ENCODE data around the gene KRT27. TPM values are rescaled to one million over a fixed set of nuclear protein-coding genes. Genes with fewer than 3 reads are reported as not detected.

Gene KRT27
- total RNA-seq, 2 donors from 2014 or later = not detected

- no peak for ATAC-seq (replicated peaks)
- H3K27me3 Mint-ChIP-seq = peaks cover 27% of the 10 kb centered on the region
- no peaks in the 10 kb centered on the region for H3K9me3 Mint-ChIP-seq
- no peaks in the 10 kb centered on the region for H3K36me3 Mint-ChIP-seq (ENCODE audit: low read depth)
- no peaks in the 10 kb centered on the region for H3K4me1 Mint-ChIP-seq
- H3K4me3 Mint-ChIP-seq = no peak overlapping the region
- H3K27ac Mint-ChIP-seq = no peak overlapping the region
These were observed 12.1 kb upstream of the KRT27 start for GRCh38 chr17:40794466-40794865.

DNA sequence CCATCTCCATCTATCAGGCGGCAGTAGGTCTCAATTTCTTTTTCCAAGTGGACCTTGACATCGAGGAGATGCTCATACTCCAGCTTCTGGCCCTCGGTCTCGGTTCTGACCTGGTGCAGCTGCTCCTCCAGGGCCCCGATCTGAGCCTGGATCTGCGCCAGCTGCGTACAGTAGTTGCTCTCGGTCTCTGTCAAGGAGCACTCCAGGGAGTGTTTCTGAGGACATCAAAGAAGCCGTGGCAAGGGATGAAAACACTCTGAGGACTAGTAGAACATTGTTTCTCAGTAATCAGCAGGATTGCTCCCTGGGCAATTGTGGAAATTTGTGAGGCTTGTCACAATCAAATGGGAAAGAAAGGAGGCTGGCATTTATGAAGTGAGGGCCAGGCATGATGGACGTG, 11.5 kb upstream of the KRT27 start:
- Mint-ChIP-seq H3K9me3 (no peaks in the 10 kb centered on the region), H3K27ac (no peak overlapping the region), H3K4me3 (no peak overlapping the region), H3K27me3 (peaks cover 22% of the 10 kb centered on the region), H3K4me1 (no peaks in the 10 kb centered on the region), H3K36me3 (ENCODE audit: low read depth) (no peaks in the 10 kb centered on the region)
- ATAC-seq (replicated peaks) = no peak

DNA sequence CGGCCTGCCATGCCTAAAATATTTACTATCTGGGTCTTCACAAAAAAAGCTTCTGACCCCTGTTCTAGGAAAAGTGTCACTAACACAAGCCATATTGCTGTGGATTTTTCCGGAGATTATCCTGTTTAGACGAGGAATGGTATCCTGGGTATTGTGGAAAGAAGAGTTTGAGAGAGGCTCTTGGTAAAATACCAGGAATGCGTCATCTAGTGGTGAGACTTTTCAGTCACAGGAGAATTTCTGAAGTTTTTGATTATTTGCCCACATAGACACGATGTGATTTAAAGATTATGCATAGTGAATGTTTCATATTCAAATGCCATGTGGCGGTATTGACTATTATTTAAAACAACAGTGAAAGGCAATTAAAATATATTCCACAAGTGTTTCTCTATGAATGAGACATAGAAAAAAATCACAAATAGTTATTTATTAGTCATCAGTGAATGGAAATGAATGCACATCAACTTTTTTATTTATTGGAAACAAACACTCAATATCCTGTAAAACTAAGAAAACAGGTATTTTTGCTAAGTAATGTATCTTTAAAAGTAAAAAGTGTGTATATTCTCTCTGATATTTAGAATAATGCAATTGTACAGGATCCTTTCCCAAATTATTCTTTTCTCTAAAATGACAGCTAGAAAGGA, 9.6 kb upstream of the KRT27 start:
- no peaks in the 10 kb centered on the region for H3K4me1 Mint-ChIP-seq
- H3K27me3 Mint-ChIP-seq = peaks cover 26% of the 10 kb centered on the region

DNA sequence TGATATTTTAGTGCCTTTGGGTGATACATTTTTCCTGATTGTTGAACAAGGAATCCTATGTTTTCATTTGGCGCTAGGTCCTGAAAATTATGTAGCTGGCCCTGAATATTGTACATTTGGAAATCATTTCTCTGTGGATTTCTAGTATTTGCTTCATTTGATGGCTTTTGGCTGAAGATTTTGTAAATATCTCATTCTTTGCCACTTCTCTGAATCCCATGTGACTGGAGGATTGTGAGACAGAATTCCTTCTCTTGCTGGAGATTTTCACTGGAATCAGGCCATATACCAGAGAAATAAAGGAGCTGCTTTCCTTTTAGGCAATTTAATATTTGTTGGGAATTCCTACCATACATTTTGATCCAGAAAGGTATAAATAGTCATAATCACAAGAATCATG, 8.8 kb upstream of the KRT27 start:
- no peak for ATAC-seq (replicated peaks)
- H3K4me3 Mint-ChIP-seq = no peak overlapping the region
- H3K27me3 Mint-ChIP-seq = peaks cover 20% of the 10 kb centered on the region
- no peaks in the 10 kb centered on the region for H3K9me3 Mint-ChIP-seq
- no peak overlapping the region for H3K27ac Mint-ChIP-seq
- H3K4me1 Mint-ChIP-seq = no peaks in the 10 kb centered on the region
- no peaks in the 10 kb centered on the region for H3K36me3 Mint-ChIP-seq (ENCODE audit: low read depth)

More for the DNA sequence above, 9.6 kb upstream of the KRT27 start:
- H3K4me3 Mint-ChIP-seq = no peak overlapping the region
- no peak overlapping the region for H3K27ac Mint-ChIP-seq
- no peak for ATAC-seq (replicated peaks)
- no peaks in the 10 kb centered on the region for H3K36me3 Mint-ChIP-seq (ENCODE audit: low read depth)
- H3K9me3 Mint-ChIP-seq = no peaks in the 10 kb centered on the region

DNA sequence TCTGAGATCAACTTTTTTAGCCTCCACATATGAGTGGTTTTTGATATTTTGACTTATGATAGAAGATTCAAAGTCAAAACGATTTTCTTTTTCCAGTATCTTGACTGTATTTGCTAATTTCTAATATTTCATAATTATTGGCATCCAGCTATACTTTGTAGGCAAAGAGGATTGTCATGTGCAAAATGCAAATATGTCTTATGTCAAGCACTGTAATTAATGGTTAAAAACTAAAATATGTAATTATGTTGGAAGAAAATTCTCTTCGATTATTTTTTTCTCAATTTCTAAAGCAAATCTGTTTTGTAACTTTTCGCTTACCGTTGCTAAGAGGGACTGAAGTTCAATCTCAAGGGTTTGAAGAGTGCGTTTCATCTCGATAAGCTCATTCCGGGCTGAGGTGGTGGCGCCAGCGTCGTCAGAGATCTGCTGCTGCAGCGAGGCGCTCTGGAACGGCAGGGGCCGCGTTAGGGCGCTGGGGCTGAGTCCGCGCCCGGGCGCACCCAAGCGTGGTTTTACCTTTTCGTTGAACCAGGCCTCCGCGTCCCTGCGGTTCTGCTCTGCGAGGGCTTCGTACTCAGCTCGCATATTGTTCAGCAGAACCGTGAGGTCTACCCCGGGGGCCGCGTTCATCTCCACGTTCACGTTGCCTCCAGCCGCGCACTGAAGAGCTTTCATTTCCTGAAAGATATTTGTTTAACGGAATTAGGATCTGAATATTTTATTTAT, 3.0 kb downstream of the KRT27 start:
- H3K4me1 Mint-ChIP-seq = peaks cover 3% of the 10 kb centered on the region
- H3K27ac Mint-ChIP-seq = no peak overlapping the region
- no peak for ATAC-seq (replicated peaks)
- H3K36me3 Mint-ChIP-seq (ENCODE audit: low read depth) = no peaks in the 10 kb centered on the region
- H3K27me3 Mint-ChIP-seq = peaks cover 59% of the 10 kb centered on the region
- peak overlapping the region; percentile 42 for H3K4me3 Mint-ChIP-seq
- H3K9me3 Mint-ChIP-seq = no peaks in the 10 kb centered on the region

DNA sequence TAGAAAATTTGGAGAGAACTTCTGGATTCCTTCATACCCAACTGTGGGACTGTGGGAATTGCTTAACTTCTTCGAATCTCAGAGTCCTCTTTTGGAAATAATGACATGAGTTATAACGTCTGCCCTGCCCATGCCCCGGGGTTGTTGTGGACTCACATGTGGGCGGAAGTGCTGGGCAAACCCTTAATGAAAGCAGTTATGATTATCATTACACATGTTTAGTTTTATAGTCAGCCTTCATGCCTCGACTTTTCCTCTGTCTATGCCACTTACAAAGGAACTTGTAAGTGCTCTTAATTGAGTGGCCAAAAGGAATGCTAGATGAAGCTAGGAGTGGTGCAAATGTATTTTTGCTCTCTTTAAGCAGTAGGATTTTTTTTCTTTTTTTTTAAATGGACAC, 3.9 kb downstream of the KRT27 start:
- no peak for ATAC-seq (replicated peaks)
- no peaks in the 10 kb centered on the region for H3K9me3 Mint-ChIP-seq
- H3K27ac Mint-ChIP-seq = no peak overlapping the region
- H3K27me3 Mint-ChIP-seq = peaks cover 63% of the 10 kb centered on the region
- H3K4me3 Mint-ChIP-seq = no peak overlapping the region
- no peaks in the 10 kb centered on the region for H3K36me3 Mint-ChIP-seq (ENCODE audit: low read depth)
- H3K4me1 Mint-ChIP-seq = peaks cover 3% of the 10 kb centered on the region

DNA sequence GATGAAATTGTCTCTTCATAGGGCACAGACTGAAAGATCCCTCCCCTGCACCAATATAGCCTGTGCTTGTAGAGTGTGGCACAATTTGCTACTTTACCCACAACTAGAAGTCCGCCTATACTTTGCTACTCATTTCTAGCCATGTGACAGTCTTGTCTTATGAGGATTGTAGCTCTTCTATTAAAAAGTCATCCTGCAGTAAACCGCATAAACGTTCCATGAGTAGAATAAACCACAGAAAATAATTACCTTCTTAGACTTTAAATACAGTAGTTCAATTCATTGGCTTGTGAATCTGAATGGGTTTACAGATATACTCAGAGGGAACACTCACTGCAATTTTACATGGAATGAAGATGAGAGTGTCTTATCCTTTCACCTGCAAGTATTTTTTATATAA, 4.4 kb downstream of the KRT27 start:
- H3K36me3 Mint-ChIP-seq (ENCODE audit: low read depth) = no peaks in the 10 kb centered on the region

DNA sequence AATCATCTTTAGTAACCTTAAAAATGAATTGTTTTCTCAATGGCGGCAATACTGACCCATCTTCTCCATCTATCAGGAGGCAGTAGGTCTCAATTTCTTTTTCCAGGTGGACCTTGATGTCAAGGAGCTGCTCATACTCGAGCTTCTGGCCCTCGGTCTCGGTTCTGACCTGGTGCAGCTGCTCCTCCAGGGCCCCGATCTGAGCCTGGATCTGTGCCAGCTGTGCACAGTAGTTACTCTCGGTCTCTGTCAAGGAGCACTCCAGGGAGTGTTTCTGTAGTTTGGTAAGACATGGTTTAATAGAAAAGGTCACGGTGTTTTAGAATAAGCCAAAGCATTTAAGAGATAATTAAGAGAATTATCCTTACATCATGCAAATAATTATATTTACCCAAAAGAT, 4.9 kb downstream of the KRT27 start:
- peaks cover 64% of the 10 kb centered on the region for H3K27me3 Mint-ChIP-seq
- ATAC-seq (replicated peaks) = no peak
- no peaks in the 10 kb centered on the region for H3K9me3 Mint-ChIP-seq
- no peak overlapping the region for H3K4me3 Mint-ChIP-seq
- H3K27ac Mint-ChIP-seq = no peak overlapping the region
- no peaks in the 10 kb centered on the region for H3K36me3 Mint-ChIP-seq (ENCODE audit: low read depth)
- peaks cover 3% of the 10 kb centered on the region for H3K4me1 Mint-ChIP-seq

More for the DNA sequence above, 4.4 kb downstream of the KRT27 start:
- H3K9me3 Mint-ChIP-seq = no peaks in the 10 kb centered on the region
- H3K27me3 Mint-ChIP-seq = peaks cover 59% of the 10 kb centered on the region
- no peak for ATAC-seq (replicated peaks)
- H3K4me1 Mint-ChIP-seq = peaks cover 3% of the 10 kb centered on the region
- no peak overlapping the region for H3K27ac Mint-ChIP-seq
- H3K4me3 Mint-ChIP-seq = no peak overlapping the region

- Mint-ChIP-seq H3K27ac (no peak overlapping the region), H3K36me3 (ENCODE audit: low read depth) (no peaks in the 10 kb centered on the region), H3K27me3 (peaks cover 68% of the 10 kb centered on the region), H3K4me1 (peaks cover 3% of the 10 kb centered on the region), H3K9me3 (no peaks in the 10 kb centered on the region), H3K4me3 (no peak overlapping the region)
- no peak for ATAC-seq (replicated peaks)
These were observed 6.4 kb downstream of the KRT27 start for GRCh38 chr17:40775945-40776344.

DNA sequence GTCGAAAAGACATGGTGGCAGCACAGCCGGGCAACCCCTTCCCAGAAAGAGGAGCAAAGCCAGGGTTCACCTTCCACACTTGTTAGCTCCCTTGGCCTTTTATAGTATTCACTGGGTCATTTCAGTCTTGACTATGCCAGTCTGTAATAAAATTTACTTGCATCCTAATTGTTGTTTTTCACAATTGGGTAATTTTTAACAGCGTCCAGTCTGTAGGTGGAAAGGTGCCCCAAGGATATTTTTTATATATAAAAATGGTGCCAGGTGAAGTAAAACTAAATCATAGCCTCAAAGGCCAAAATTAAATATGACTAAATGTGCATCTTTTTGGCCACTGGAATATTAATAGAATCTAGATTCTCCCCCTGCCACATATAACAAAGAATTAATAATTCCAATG, 10.2 kb downstream of the KRT27 start, which contains the start of gene KRT26:
Gene KRT26 (minus strand): TSS at position 101 of the 400 bp plus-strand sequence. CDS start 88 bp downstream, at position 13.
- Mint-ChIP-seq H3K4me3 (no peak within 1 kb of the TSS), H3K27me3 (peaks cover 42% of the 10 kb centered on the region), H3K36me3 (ENCODE audit: low read depth) (no peaks in the 10 kb centered on the region), H3K4me1 (no peaks in the 10 kb centered on the region), H3K27ac (no peak within 1 kb of the TSS), H3K9me3 (no peaks in the 10 kb centered on the region)
- ATAC-seq (replicated peaks) = no peak

DNA sequence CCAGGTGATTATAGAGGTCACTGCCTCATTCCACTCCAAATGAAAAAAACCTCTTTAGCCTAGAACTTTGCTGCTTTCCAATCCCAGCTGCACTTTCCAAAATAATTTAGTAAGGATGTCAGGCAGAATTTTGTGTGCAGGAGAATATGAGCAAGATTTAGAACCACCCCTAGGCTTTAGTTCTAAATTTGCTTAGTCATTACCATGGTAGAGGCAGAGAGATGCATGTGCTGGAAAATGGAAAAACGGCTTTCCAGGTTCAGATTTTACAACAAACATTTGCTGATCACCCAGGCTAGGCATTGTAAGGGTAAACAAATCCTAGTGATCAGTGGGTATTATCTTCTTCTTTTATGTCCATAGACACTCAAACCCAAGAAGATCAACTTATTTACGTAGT, 16.7 kb downstream of the KRT27 start:
- Mint-ChIP-seq H3K27me3 (peaks cover 31% of the 10 kb centered on the region), H3K36me3 (ENCODE audit: low read depth) (no peaks in the 10 kb centered on the region), H3K27ac (no peak overlapping the region), H3K4me3 (no peak overlapping the region), H3K9me3 (peaks cover 9% of the 10 kb centered on the region), H3K4me1 (no peaks in the 10 kb centered on the region)
- no peak for ATAC-seq (replicated peaks)

DNA sequence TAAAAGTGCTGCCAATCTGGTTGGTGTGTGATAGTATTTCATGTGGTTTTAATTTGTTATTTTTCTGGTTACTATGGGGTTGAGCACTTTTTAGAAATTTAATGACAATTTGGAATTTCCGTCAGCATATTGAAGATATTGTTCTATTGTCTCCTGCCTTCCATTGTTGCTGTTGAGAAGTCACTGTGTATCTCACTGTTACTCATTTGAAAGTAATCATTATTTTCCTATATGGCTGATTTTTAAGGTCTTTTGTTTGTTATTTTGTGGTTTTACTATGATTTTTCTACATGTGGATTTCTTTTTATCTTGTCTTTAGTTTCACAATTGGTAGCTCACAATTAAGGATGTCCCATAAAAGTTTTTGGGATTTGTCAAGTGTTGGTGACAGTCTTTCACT, 18.6 kb downstream of the KRT27 start:
- H3K27me3 Mint-ChIP-seq = peaks cover 44% of the 10 kb centered on the region
- ATAC-seq (replicated peaks) = no peak
- H3K4me3 Mint-ChIP-seq = no peak overlapping the region
- peaks cover 16% of the 10 kb centered on the region for H3K9me3 Mint-ChIP-seq
- no peaks in the 10 kb centered on the region for H3K36me3 Mint-ChIP-seq (ENCODE audit: low read depth)
- H3K4me1 Mint-ChIP-seq = no peaks in the 10 kb centered on the region
- no peak overlapping the region for H3K27ac Mint-ChIP-seq

DNA sequence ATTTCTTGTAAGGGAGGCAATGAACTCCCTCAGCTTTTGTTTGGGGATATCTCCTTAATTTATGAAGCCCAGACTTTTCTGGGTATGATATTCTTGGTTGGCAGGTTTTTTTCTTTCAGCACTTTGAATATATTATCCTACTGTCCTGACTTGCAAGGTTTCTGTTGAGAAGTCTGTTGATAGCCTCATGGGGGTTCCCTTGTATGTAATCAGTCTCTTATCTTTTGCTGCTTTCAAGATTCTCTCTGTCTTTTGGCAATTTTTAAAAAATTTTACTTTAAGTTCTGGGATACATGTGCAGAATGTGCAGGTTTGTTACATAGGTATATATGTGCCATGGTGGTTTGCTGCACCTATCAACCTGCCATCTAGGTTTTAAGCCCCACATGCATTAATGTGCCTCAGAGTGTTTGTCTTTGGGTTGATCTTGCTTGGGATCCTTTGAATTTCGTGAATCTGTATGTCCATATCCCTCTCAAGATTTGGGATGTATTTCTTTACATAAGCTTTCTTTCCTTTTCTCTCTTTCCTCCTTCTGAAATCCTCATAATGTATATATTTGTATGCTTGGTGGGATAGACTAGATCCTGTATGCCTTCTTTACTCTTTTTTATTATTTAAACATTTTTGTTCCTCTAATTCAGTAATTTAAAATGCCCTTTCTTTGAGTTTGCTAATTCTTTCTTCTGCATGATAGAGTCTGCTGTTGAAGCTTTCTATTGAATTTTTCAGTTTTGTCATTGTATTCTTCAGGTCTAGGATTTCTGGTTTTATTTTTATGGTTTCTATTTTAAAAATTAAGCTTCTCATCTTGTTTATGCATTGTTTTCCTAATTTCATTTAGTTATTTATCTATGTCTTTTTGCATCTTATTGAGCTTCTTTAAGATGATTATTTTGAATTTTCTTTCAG, 22.0 kb downstream of the KRT27 start:
- Mint-ChIP-seq H3K27me3 (peaks cover 49% of the 10 kb centered on the region), H3K9me3 (peaks cover 16% of the 10 kb centered on the region), H3K36me3 (ENCODE audit: low read depth) (no peaks in the 10 kb centered on the region), H3K4me1 (no peaks in the 10 kb centered on the region), H3K27ac (no peak overlapping the region), H3K4me3 (no peak overlapping the region)
- no peak for ATAC-seq (replicated peaks)

- H3K36me3 Mint-ChIP-seq (ENCODE audit: low read depth) = no peaks in the 10 kb centered on the region
- H3K9me3 Mint-ChIP-seq = peaks cover 7% of the 10 kb centered on the region
- no peaks in the 10 kb centered on the region for H3K4me1 Mint-ChIP-seq
- no peak within 1 kb of the TSS for H3K27ac Mint-ChIP-seq
- no peak within 1 kb of the TSS for H3K4me3 Mint-ChIP-seq
- peaks cover 32% of the 10 kb centered on the region for H3K27me3 Mint-ChIP-seq
- ATAC-seq (replicated peaks) = no peak
These were observed 27.1 kb downstream of the KRT27 start, which contains the start of gene KRT25 for GRCh38 chr17:40755231-40755630. Gene KRT25, minus strand, starts transcription at chr17:40755331. Its CDS starts 60 bp downstream, at chr17:40755271.
